Measurements from ENCODE around the gene ASAP2. TPM values are rescaled to one million over a fixed set of nuclear protein-coding genes. Genes with fewer than 3 reads are reported as not detected.

Gene ASAP2
- total RNA-seq, 2 experiments from 2014 or later, result 0.27 TPM; not detected in 1

GRCh38 chr2:9210030-9210429, 3.4 kb downstream of the ASAP2 start:
- H3K36me3 ChIP-seq (ENCODE audit: insufficient read depth, low read length), result no peaks in the 10 kb centered on the region
- ChIA-PET CTCF (ENCODE audit: unreplicated experiment) (no interaction called here), POLR2A (no interaction called here)
- no peaks in the 10 kb centered on the region for H4K20me1 ChIP-seq (ENCODE audit: insufficient read depth, low read length)
- no peak overlapping the region for H2AFZ ChIP-seq (ENCODE audit: low read length)
- TF ChIP-seq CTCF (conservative IDR thresholded peaks at IDR 0.05; ENCODE audit: low read length), result no peak
- no peak for TF ChIP-seq EZH2phosphoT487 (IDR thresholded peaks at IDR 0.05; ENCODE audit: borderline replicate concordance, low read depth, low read length)
- H3K79me2 ChIP-seq (ENCODE audit: insufficient read depth, low read depth, low read length), result no peaks in the 10 kb centered on the region
- no peak overlapping the region for H3K4me2 ChIP-seq (ENCODE audit: low read length)
- H3K27ac ChIP-seq (ENCODE audit: low read depth, low read length, poor library complexity, severe bottlenecking), result no peak overlapping the region
- H3K9me3 ChIP-seq (ENCODE audit: low read length), result no peaks in the 10 kb centered on the region
- no peaks in the 10 kb centered on the region for H3K9me2 ChIP-seq (ENCODE audit: insufficient read depth, low read length)
- no TSS peak for BruUV-seq (replicated peaks)
- H3K4me3 ChIP-seq (ENCODE audit: low read depth, low read length, poor library complexity, severe bottlenecking), result no peak overlapping the region
- intact Hi-C loops (cut with micrococcal nuclease; ENCODE audit: unreplicated experiment), result no loop called here
- H3K4me1 ChIP-seq (ENCODE audit: insufficient read depth, low read length, poor library complexity, severe bottlenecking), result peaks cover 6% of the 10 kb centered on the region
- DNase-seq (ENCODE audit: low spot score), result no peak

GRCh38 chr2:9211496-9211895, 4.9 kb downstream of the ASAP2 start:
- Histone ChIP-seq H3K4me2 (ENCODE audit: low read length) (no peak overlapping the region), H3K9me2 (ENCODE audit: insufficient read depth, low read length) (no peaks in the 10 kb centered on the region), H2AFZ (ENCODE audit: low read length) (no peak overlapping the region), H3K79me2 (ENCODE audit: insufficient read depth, low read depth, low read length) (no peaks in the 10 kb centered on the region), H3K4me3 (ENCODE audit: low read depth, low read length, poor library complexity, severe bottlenecking) (no peak overlapping the region), H4K20me1 (ENCODE audit: insufficient read depth, low read length) (no peaks in the 10 kb centered on the region), H3K27ac (ENCODE audit: low read depth, low read length, poor library complexity, severe bottlenecking) (no peak overlapping the region), H3K4me1 (ENCODE audit: insufficient read depth, low read length, poor library complexity, severe bottlenecking) (no peaks in the 10 kb centered on the region), H3K36me3 (ENCODE audit: insufficient read depth, low read length) (no peaks in the 10 kb centered on the region), H3K9me3 (ENCODE audit: low read length) (no peaks in the 10 kb centered on the region)
- no peak for TF ChIP-seq CTCF (conservative IDR thresholded peaks at IDR 0.05; ENCODE audit: low read length)
- TF ChIP-seq EZH2phosphoT487 (IDR thresholded peaks at IDR 0.05; ENCODE audit: borderline replicate concordance, low read depth, low read length), result no peak
- ChIA-PET CTCF (ENCODE audit: unreplicated experiment) (no interaction called here), POLR2A (no interaction called here)
- no peak for DNase-seq (ENCODE audit: low spot score)
- intact Hi-C loops (cut with micrococcal nuclease; ENCODE audit: unreplicated experiment), result no loop called here
- BruUV-seq (replicated peaks), result no TSS peak

DNA sequence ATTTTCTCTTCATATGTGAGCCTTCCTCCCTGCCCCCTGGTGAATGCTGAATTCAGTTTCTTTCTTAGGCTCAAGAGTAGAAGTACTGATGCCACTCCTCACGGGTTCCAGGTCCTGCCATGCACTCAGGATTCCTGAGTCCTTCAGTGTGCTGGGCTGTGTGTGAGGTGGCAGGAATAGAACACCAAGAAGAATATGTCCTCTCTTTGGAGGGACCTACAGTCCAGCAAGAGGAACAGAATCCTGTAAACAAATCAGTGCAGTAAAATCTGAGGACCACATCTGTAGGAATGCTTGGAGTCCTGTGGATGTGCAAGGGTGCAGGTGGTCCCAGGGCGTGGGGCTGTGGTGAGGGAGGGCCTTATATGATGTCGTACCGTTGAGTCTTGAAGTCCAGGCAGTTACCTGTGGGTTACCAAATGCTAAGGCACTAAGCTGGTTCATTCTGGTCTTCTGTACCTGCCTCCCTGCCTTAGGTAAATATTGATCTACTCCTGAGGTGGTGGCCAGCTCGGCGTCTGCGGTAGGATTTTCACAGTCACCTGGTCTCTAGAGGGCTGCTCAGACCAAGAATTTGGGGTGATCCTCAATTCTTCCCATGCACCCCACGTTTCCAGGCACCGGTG, 5.5 kb downstream of the ASAP2 start:
- no peak for TF ChIP-seq CTCF (conservative IDR thresholded peaks at IDR 0.05; ENCODE audit: low read length)
- no peak for TF ChIP-seq EZH2phosphoT487 (IDR thresholded peaks at IDR 0.05; ENCODE audit: borderline replicate concordance, low read depth, low read length)
- ChIA-PET CTCF (ENCODE audit: unreplicated experiment) (no interaction called here), POLR2A (interaction anchor here (0.6 kb wide), 1 partner anchor 20 kb away, joined by 9 read pairs; no protein-coding TSS in a partner anchor)
- Histone ChIP-seq H3K4me1 (ENCODE audit: insufficient read depth, low read length, poor library complexity, severe bottlenecking) (no peaks in the 10 kb centered on the region), H3K27ac (ENCODE audit: low read depth, low read length, poor library complexity, severe bottlenecking) (no peak overlapping the region), H2AFZ (ENCODE audit: low read length) (no peak overlapping the region), H3K9me2 (ENCODE audit: insufficient read depth, low read length) (no peaks in the 10 kb centered on the region), H3K9me3 (ENCODE audit: low read length) (no peaks in the 10 kb centered on the region), H3K4me2 (ENCODE audit: low read length) (no peak overlapping the region), H3K4me3 (ENCODE audit: low read depth, low read length, poor library complexity, severe bottlenecking) (no peak overlapping the region), H3K36me3 (ENCODE audit: insufficient read depth, low read length) (no peaks in the 10 kb centered on the region), H4K20me1 (ENCODE audit: insufficient read depth, low read length) (no peaks in the 10 kb centered on the region), H3K79me2 (ENCODE audit: insufficient read depth, low read depth, low read length) (no peaks in the 10 kb centered on the region)
- DNase-seq (ENCODE audit: low spot score), result no peak
- intact Hi-C loops (cut with micrococcal nuclease; ENCODE audit: unreplicated experiment), result no loop called here
- no TSS peak for BruUV-seq (replicated peaks)
